Measurements from ENCODE around the gene DPY19L1. TPM values are rescaled to one million over a fixed set of nuclear protein-coding genes. Genes with fewer than 3 reads are reported as not detected.

DPY19L1 gene
- total RNA-seq, 4 donors from 2014 or later = 11.7 to 22.9 (median 17.9) TPM

DNA sequence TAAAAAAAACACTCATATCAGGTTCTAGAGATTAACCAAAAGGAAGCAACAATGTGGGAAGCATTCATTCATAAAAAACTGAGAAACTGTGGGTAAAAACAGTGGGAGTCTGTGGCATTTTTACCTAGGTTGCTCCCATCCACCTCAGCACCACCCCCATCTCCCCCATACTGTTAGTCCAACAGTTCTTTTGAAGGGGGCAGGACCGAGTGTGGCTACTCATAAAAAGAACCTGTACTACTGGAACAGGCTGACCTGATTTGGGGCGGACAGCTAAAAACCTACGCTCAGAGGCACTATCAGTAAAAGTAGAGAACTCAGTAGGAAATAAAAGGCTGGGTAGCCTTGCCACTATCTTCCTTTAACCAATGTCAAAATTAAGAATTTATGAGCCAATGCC, 84.5 kb downstream of the DPY19L1 start:
- no peak for TF ChIP-seq CTCF (IDR thresholded peaks at IDR 0.05; ENCODE audit: low read depth)

GRCh38 chr7:34949361-34949760, 87.9 kb downstream of the DPY19L1 start:
- TF ChIP-seq CTCF (IDR thresholded peaks at IDR 0.05; ENCODE audit: low read depth) = no peak

GRCh38 chr7:34946486-34946885, 90.8 kb downstream of the DPY19L1 start:
- TF ChIP-seq CTCF (IDR thresholded peaks at IDR 0.05; ENCODE audit: low read depth) = no peak

DNA sequence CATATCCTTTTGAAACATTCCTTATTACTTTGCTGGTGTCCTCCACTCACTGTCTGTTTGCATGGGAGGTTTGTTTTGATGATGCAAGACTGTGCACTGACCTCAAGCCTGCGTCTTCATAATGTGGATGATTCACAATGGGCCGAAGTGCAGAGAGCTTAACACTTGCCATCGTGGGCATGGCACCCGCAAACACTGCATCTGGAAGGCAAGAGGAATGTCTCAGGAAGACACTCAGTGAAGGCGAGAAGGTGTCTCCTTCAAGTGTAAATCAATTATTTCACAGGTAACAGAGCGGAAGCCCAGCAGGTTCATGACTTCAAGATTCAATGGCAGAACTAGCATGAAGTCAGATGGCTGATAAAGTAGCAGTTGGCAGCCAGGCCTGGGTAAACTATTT, 98.1 kb downstream of the DPY19L1 start:
- no peak for TF ChIP-seq CTCF (IDR thresholded peaks at IDR 0.05; ENCODE audit: low read depth)

GRCh38 chr7:34931739-34932138, 105.5 kb downstream of the DPY19L1 start:
- no peak for TF ChIP-seq CTCF (IDR thresholded peaks at IDR 0.05; ENCODE audit: low read depth)

GRCh38 chr7:34928560-34928959, 108.7 kb downstream of the DPY19L1 start:
- no peak for TF ChIP-seq CTCF (IDR thresholded peaks at IDR 0.05; ENCODE audit: low read depth)

- TF ChIP-seq CTCF (IDR thresholded peaks at IDR 0.05; ENCODE audit: low read depth) = no peak
Measured at GRCh38 chr7:34928052-34928451, 109.2 kb downstream of the DPY19L1 start.
